GM20000 (cell line): ENCODE data around the gene SFT2D1.
A peak's percentile ranks its signal among the peaks of the same experiment; 100 is the strongest.

Experiments used
- DNase-seq: peaks from one replicate; pipeline ENCODE4 v3.0.0; 2012; ENCODE audit warnings: low spot score
- TF ChIP-seq, protein P1 (sequence below): IDR thresholded peaks from 2 replicates; pipeline ENCODE4 v1.5.1; 2012; ENCODE audit warnings: mild to moderate bottlenecking, control low read depth; ENCODE audit errors: extremely low read depth, missing control alignments

SFT2D1 gene

DNA sequence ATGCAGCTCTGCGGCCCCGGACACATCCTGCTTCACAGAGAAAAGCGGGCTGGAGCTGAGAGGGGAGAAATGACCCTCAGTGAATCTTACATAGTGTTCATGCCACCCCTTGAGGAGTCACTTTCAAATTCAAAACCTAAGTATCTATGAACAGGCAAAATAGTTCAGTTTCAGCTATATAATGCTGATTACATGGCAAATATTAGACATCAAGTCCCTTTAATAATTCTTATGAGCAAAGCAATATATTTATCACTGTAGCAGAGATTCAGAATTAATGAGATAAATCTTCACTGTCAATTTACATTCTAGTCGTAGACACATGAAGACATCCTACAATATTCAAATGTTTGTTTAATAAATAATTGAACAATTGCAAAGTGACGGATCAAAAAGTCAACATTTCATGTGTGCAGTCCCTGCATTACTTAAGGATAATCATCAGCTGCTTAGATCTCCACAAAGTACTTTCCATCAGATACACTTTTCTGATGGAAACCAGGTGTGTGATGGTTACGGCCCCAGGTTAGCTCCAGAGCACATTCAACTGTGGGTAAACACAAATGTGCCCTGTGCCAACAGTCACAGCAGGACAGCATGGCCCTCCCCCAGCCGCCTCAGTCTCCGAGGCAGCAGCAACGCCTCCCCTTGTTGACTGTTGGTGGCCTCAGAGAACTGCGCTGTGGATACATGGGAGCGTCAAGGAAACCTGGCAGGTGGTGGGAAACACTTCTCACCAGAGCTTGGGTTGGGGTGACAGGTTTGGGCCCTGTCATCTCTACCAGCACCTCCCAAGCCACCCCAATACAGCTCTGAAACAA lies 33.4 kb downstream of the SFT2D1 start:
- no peak for DNase-seq

DNA sequence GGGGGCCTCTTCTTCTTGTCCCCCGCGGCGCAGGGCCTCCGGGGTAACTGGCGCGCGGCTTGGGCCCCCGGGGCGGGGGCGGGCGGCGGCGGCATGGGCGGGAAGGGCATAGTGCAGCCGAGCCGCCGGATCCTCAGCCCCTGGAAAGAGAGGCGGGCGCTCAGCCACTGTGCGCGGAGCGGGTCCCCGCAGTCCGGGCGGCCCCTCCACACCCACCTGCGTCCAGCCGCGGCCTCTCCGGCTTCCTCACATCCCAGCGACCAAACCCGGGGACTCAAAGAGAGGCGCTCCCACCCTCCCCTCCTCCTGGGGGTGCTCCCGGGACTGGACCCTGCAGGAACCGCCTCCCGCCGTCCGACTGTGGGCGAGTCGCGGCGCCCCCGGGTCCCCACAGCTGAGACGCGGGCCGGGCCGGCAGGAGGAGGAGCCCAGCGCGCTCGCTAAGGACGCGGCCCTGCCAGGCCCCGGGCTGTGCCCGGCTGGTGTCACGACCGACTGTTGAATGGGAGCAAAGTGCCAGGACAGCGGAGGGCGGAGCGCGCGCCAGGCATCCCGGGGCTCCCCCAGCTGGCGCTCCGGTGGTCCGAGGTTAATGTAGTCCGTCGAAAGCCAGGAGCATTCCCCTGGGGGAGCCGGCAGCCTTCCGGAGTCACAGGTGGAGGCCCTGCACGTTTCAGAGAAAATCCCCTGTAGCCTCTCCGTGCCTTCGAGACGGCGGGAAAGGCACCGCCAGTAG lies 34.1 kb downstream of the SFT2D1 start, which contains the start of gene PRR18:
Gene PRR18 (minus strand): TSS at position 360 of the 736 bp plus-strand sequence. CDS start 250 bp downstream, at position 110.
- DNase-seq, result peak; percentile 61
- TF ChIP-seq, protein P1, sequence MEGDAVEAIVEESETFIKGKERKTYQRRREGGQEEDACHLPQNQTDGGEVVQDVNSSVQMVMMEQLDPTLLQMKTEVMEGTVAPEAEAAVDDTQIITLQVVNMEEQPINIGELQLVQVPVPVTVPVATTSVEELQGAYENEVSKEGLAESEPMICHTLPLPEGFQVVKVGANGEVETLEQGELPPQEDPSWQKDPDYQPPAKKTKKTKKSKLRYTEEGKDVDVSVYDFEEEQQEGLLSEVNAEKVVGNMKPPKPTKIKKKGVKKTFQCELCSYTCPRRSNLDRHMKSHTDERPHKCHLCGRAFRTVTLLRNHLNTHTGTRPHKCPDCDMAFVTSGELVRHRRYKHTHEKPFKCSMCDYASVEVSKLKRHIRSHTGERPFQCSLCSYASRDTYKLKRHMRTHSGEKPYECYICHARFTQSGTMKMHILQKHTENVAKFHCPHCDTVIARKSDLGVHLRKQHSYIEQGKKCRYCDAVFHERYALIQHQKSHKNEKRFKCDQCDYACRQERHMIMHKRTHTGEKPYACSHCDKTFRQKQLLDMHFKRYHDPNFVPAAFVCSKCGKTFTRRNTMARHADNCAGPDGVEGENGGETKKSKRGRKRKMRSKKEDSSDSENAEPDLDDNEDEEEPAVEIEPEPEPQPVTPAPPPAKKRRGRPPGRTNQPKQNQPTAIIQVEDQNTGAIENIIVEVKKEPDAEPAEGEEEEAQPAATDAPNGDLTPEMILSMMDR, result no peak

More for the DNA sequence above, 33.4 kb downstream of the SFT2D1 start:
- TF ChIP-seq, protein P1, result no peak

DNA sequence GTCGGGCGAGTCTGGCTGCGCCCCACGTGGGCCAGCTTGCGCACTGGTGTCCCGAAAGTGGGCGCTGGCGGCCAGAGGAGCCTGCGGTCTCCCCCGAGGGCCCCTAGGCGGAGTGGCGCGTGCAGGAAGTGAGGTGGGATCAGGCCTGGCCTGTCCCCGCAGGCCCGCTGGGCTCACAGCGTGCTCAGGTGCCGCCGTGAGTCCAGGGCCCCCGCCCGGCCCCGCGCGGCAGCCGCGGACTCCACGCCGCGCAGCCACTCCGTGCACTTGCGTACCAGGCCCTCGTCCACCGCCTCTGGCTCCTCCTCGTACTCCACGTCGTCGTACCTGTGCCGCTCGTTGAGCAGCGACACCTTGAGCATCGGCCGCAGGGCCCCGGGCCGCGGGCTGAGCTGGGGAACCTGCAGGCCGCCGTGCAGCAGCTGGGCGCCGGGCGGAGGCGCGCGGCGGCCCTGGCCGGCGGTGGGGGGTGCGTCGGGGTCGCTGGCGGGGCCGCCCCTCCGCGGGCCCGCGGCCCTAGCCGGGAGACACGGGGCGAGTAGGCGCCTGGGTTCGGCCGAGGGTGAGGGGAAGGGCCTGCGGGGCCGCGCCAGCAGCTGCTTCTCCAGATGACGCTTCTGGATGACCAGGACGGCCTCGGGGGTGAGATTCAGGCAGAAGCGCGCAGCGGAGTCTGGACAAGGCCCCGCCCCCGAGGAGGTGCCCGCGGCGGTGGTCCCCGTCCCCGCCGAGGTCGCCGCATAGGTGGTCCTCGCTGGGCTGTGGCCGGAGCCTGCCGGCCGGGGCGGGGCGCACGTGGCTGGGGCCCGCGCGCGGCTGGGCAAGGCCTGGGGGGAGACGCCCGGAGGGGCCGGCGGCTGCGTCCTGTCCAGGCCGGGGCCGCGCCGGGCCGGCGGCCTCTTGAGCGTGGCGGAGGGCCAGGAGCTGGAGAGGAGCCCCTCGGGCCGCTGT lies 35.0 kb downstream of the SFT2D1 start:
- TF ChIP-seq, protein P1, result no peak
- peak; percentile 66 for DNase-seq

DNA sequence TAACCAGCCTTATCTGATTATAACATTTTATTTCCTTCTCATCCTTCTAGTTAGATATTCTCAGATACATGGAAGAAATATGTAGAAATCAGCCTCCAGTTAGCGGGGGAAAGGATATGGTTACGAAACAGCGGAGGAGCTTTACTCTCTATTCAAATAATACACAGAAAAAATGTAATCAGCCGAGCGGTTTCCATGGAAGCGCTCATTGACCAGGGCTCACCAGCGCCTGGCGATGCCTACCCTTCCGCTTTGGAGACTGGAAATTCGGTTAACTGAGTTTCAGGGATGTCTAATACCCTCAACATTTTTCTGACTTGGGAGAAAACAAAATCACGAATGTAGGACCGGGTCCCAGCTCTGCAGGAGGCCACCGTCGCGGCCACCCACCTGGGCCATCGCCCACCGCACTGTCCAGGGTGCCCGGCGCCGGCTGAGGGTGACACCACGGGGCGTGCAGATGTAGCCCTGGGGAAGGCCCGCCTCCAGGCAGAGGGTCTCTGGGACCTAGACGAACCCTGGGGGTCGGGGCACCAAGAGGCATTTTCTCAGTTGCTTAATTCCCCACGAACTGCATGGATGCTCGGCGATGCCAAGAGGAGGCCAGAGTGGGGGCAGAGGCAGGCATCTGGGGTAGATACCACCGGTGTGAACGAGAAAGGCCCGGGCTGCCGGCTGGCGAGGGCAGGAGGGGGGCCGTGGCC lies 35.8 kb downstream of the SFT2D1 start:
- DNase-seq, result no peak
- TF ChIP-seq, protein P1, result no peak

DNA sequence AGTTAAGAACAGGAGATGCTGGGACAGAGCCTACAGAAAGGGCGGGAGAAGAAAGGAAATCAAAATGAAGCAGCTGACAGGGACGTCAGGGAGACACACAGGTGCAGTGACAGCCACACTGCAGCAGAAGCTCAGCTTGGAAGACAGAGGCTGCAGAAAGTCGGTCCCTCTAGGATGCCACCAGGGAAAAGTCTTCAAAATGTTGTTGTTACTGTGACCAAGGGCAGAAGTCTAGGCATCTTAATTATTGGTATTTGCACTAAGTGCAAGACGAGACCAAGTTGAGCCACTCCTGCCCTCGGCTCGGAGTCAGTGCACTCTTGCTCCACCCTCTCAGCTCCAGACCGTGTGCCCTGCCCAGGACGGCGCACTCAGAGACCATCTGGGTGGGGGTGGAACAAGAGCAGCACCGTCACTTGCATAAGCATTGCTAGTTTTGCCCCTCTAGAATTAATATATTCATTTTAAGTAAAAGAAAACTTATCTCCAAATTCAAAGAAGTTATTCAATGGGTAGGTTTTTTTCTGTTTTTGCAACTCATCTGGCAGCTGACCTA lies 36.7 kb downstream of the SFT2D1 start:
- TF ChIP-seq, protein P1, result no peak

DNA sequence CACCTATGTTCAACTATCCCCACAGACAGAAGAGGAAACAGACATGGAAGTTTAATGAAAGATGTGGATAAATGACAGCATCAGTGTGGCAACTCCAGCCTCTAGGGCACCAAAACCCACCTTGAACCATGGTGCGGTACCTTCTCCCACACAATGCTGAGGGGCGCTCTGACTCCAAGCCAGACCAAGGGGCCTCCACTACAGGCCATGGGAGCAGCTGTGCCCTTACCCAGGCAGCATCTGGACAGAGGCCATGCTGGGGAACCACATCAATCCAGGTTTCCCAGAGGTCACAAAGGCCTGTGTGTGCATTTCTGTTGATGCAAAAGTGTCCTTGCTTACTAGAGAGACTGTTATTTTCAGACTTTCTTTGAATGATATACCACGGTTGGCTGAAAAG lies 38.2 kb downstream of the SFT2D1 start:
- DNase-seq, result no peak
- TF ChIP-seq, protein P1, result no peak

More for the DNA sequence above, 36.7 kb downstream of the SFT2D1 start:
- DNase-seq, result no peak
